Mammary epithelial cell (primary cell): ENCODE results near the gene TNNI2.

Experiments used
- EZH2 ChIP-seq: IDR thresholded peaks from 2 replicates; pipeline ENCODE4 v1.6.1; 2012; ENCODE audit warnings: low read length, inconsistent platforms, borderline replicate concordance
- TF ChIP-seq, protein P1 (sequence below), 2 donors: IDR thresholded peaks in 1 of 2; conservative IDR thresholded peaks in 1 of 2; 2 replicates each; pipeline ENCODE4 v1.5.1; 2011 to 2012; ENCODE audit warnings: inconsistent platforms in 2 of 2, low read length in 2 of 2, mild to moderate bottlenecking in 2 of 2, control low read depth in 1 of 2, low read depth in 1 of 2; ENCODE audit not compliant: insufficient read depth in 1 of 2; ENCODE audit errors: extremely low read depth in 1 of 2

DNA sequence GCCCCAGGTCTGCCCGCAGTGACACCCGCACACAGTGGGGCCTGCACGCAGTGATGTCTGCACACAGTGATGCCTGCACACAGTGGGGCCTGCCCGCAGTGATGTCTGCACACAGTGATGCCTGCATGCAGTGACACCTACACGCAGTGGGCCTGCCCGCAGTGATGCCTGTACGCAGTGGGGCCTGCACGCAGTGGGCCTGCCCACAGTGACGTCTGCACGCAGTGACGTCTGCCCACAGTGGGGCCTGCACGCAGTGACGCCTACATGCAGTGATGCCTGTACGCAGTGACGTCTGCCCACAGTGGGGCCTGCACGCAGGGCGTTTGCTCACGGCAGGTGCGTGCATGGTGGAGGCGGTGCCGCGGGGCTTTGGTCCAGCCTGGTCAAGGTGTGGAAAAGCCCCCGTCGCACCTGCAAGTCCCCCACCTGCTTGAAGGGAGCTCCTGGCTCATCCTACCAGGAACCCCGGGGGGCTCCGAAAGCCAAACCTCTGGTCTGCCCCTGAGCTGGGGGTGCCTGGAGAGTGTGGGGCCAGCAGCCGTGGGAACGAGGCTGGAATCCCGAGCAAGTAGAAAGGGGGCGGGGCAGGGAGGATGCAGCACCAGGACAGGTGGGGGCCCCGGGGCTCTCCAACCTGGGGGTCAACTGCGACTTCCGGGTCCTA is 12.9 kb upstream of the TNNI2 start:
- TF ChIP-seq, protein P1, sequence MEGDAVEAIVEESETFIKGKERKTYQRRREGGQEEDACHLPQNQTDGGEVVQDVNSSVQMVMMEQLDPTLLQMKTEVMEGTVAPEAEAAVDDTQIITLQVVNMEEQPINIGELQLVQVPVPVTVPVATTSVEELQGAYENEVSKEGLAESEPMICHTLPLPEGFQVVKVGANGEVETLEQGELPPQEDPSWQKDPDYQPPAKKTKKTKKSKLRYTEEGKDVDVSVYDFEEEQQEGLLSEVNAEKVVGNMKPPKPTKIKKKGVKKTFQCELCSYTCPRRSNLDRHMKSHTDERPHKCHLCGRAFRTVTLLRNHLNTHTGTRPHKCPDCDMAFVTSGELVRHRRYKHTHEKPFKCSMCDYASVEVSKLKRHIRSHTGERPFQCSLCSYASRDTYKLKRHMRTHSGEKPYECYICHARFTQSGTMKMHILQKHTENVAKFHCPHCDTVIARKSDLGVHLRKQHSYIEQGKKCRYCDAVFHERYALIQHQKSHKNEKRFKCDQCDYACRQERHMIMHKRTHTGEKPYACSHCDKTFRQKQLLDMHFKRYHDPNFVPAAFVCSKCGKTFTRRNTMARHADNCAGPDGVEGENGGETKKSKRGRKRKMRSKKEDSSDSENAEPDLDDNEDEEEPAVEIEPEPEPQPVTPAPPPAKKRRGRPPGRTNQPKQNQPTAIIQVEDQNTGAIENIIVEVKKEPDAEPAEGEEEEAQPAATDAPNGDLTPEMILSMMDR (conservative IDR thresholded peaks at IDR 0.05 in 1 of 2, IDR thresholded peaks at IDR 0.05 in 1 of 2; ENCODE audit: extremely low read depth in 1 of 2, insufficient read depth in 1 of 2, low read depth in 1 of 2, low read length in 2 of 2) = no peak
- TF ChIP-seq EZH2 = no peak
